DMS114 treated with DMSO at 0.1 percent for 48 hours (cell line): ENCODE measurements around the gene SYNE2.
A peak's percentile ranks its signal among the peaks of the same experiment; 100 is the strongest.
"Not testable (repeated sequence)": the region's sequence is repeated elsewhere in the genome, so short reads cannot be mapped to it uniquely, and the experiment has no call there.

ENCODE experiments used
- DNase-seq: peaks from one replicate; lab custom pipeline; 2025; ENCODE audit not compliant: unreplicated experiment; lab: John Stamatoyannopoulos, UW

The SYNE2 gene

GRCh38 chr14:64186231-64187129 lies 333.7 kb downstream of the SYNE2 start:
- no peak for DNase-seq

- DNase-seq, result no peak
Measured at GRCh38 chr14:64187331-64187730, 334.5 kb downstream of the SYNE2 start.

GRCh38 chr14:64190974-64191502 lies 338.2 kb downstream of the SYNE2 start:
- DNase-seq, result no peak

- no peak for DNase-seq
Measured at GRCh38 chr14:64191756-64192155, 339.0 kb downstream of the SYNE2 start.

- DNase-seq, result no peak
Measured at GRCh38 chr14:64193821-64194220, 341.0 kb downstream of the SYNE2 start.

- no peak for DNase-seq
Measured at GRCh38 chr14:64194404-64194803, 341.6 kb downstream of the SYNE2 start.

- no peak for DNase-seq
Measured at GRCh38 chr14:64195199-64195598, 342.4 kb downstream of the SYNE2 start.

GRCh38 chr14:64196056-64196455 lies 343.3 kb downstream of the SYNE2 start:
- DNase-seq, result no peak

GRCh38 chr14:64196814-64197411 lies 344.1 kb downstream of the SYNE2 start:
- peak; percentile 18 for DNase-seq

GRCh38 chr14:64197996-64198395 lies 345.2 kb downstream of the SYNE2 start:
- no peak for DNase-seq

GRCh38 chr14:64198486-64198885 lies 345.7 kb downstream of the SYNE2 start:
- no peak for DNase-seq

GRCh38 chr14:64200170-64200569 lies 347.4 kb downstream of the SYNE2 start:
- no peak for DNase-seq

- DNase-seq, result no peak
Measured at GRCh38 chr14:64201296-64201695, 348.5 kb downstream of the SYNE2 start.

- DNase-seq, result no peak
Measured at GRCh38 chr14:64201921-64202545, 349.2 kb downstream of the SYNE2 start.

- no peak for DNase-seq
Measured at GRCh38 chr14:64202716-64203115, 349.9 kb downstream of the SYNE2 start.

- DNase-seq, result no peak
Measured at GRCh38 chr14:64203366-64204006, 350.7 kb downstream of the SYNE2 start.

GRCh38 chr14:64208261-64208660 lies 355.5 kb downstream of the SYNE2 start:
- no peak for DNase-seq

- DNase-seq, result no peak
Measured at GRCh38 chr14:64208981-64209380, 356.2 kb downstream of the SYNE2 start.

GRCh38 chr14:64209444-64210131 lies 356.8 kb downstream of the SYNE2 start:
- DNase-seq, result no peak

- DNase-seq, result no peak
Measured at GRCh38 chr14:64210216-64210615, 357.4 kb downstream of the SYNE2 start.

- not testable (repeated sequence) for DNase-seq
Measured at GRCh38 chr14:64210912-64211311, 358.1 kb downstream of the SYNE2 start.
